ENCODE results near the gene TSN. TPM values are rescaled to one million over a fixed set of nuclear protein-coding genes. Genes with fewer than 3 reads are reported as not detected.

Gene TSN
- total RNA-seq (10 to 100 TPM; 45.3 to 58.1 (median 48.4) TPM), total RNA-seq (59.1 to 181 (median 88.6) reads per million in 29 experiments)
- total RNA-seq (2013): 48.7 TPM

DNA sequence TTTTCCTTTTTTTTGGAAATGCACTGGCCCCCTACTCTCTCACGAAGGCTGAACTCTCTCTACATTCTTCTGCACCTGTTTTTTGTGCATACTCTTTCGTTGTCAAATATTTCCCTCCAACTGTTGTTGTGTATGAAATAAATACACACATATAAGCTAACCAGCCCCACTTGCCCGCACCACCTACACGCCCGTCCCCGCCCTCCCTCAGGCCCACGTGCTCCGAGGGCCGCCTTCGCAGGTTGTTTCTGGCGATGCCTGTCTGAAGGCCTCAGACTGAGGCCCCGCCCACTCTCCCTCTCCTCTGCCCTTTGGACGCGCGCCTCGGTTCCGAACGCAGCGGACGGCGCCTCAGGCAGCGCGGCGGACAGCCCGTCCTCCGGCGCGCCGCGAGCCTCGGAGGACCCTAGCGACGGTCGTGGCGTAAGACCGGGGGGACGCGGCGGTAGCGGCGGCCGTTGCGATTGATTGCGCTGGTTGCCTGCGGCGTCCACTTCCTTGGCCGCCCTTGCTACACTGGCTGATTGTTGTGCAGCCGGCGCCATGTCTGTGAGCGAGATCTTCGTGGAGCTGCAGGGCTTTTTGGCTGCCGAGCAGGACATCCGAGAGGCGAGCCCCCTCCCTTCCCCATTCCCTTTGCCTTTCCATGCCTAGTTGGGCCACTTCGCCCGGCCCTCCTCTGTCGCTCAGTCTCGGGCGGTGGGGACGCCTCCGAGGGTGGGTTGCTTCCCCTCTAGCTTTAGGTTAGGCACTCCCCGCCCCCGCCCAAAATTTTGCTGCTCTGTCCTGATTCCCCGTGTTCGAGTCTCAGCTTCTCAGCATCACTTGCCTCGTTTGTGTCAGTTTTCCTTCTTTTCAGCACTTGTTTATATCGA, at the start of gene TSN:
TSS of gene TSN (plus strand) at position 415 of the 875 bp plus-strand sequence. CDS start at position 544, 129 bp downstream.
- ChIA-PET CTCF (interaction anchor here (0.6 to 1.2 kb wide), 5 partner anchors 13 to 353 kb away, joined by 3 to 8 read pairs (median 4); partner anchors contain the start of gene RNU4ATAC (in 1 of the 2)), POLR2A (interaction anchor here in 1 of 2 donors (1.6 kb wide), 1 partner anchor 225 kb away, joined by 6 read pairs; the partner anchor contains the start of gene RNU4ATAC)
- peaks cover 0 to 22% of the 10 kb centered on the region in 2 donors for H3K36me3 ChIP-seq (ENCODE audit: control insufficient read depth in 2 of 2, extremely low read depth in 1 of 2, insufficient read depth in 1 of 2, low read length in 1 of 2)
- no peaks in the 10 kb centered on the region for H3K9me3 ChIP-seq
- no peaks in the 10 kb centered on the region for H3K27me3 ChIP-seq (replicated peaks in 1 of 2; ENCODE audit: control insufficient read depth in 2 of 2, extremely low read depth in 1 of 2, insufficient read depth in 2 of 2, low read length in 1 of 2)
- Mint-ChIP-seq H3K27ac (peak within 1 kb of the TSS; percentile 93 to 94), H3K4me1 (peaks cover 32 to 35% (median 33%) of the 10 kb centered on the region in 3 donors), H3K27me3 (no peaks in the 10 kb centered on the region), H3K4me3 (peak within 1 kb of the TSS; percentile 96 to 98 (median 98)), H3K9me3 (no peaks in the 10 kb centered on the region), H3K36me3 (peaks cover 13% of the 10 kb centered on the region)
- DNase-seq: peak; percentile 93 to 99 (median 97)
- peak within 1 kb of the TSS; percentile 96 to 97 for H3K4me3 ChIP-seq (ENCODE audit: control insufficient read depth in 1 of 2, extremely low read depth in 1 of 2, low read length in 1 of 2)
- H3K27ac ChIP-seq (ENCODE audit: low read length): peak within 1 kb of the TSS; percentile 72
- peak; percentile 99 to 100 (median 100) for ATAC-seq (replicated peaks in 1 of 4)
- H3K4me1 ChIP-seq (ENCODE audit: control insufficient read depth in 1 of 2, extremely low read depth in 1 of 2, insufficient read depth in 2 of 2, low read length in 2 of 2): peaks cover 9 to 18% of the 10 kb centered on the region in 2 experiments
- WGBS (ENCODE audit: insufficient coverage): under 1% methylated on average over 62 of the region's 67 CpGs

DNA sequence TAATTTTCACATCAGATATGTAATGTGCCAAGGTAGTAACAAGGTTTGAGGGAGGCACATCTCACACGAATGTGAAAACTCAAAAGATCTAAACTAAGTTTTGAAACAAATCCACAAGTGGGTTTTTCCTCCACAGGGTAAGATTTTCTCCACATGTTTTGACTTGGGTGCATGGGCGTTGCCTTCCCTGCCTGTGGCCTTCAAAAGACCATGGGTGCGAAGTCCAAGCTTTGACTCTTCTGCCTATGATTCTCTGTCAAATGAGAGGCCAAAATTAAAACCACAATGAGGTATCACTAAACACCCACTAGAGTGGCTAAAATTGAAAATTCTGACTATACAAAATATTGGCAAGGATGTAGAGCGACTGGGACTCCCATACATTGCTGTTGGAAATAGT, 49.5 kb upstream of the TSN start:
- DNase-seq (no peak), ATAC-seq (replicated peaks in 1 of 4) (no peak)
- Mint-ChIP-seq H3K36me3 (no peaks in the 10 kb centered on the region), H3K27me3 (no peaks in the 10 kb centered on the region), H3K27ac (no peak overlapping the region), H3K4me3 (no peak overlapping the region), H3K9me3 (no peaks in the 10 kb centered on the region), H3K4me1 (peaks cover 3 to 14% (median 10%) of the 10 kb centered on the region in 3 donors)
- Histone ChIP-seq H3K36me3 (ENCODE audit: control insufficient read depth in 2 of 2, extremely low read depth in 1 of 2, insufficient read depth in 1 of 2, low read length in 1 of 2) (no peaks in the 10 kb centered on the region), H3K27ac (ENCODE audit: low read length) (no peak overlapping the region), H3K9me3 (no peaks in the 10 kb centered on the region), H3K4me1 (ENCODE audit: control insufficient read depth in 1 of 2, extremely low read depth in 1 of 2, insufficient read depth in 2 of 2, low read length in 2 of 2) (peaks cover 0 to 3% of the 10 kb centered on the region in 2 experiments), H3K27me3 (replicated peaks in 1 of 2; ENCODE audit: control insufficient read depth in 2 of 2, extremely low read depth in 1 of 2, insufficient read depth in 2 of 2, low read length in 1 of 2) (no peaks in the 10 kb centered on the region), H3K4me3 (ENCODE audit: control insufficient read depth in 1 of 2, extremely low read depth in 1 of 2, low read length in 1 of 2) (no peak overlapping the region)
- POLR2A ChIA-PET: interaction anchor here in 1 of 2 donors (0.6 kb wide), 1 partner anchor 114 kb away, joined by 4 read pairs; no protein-coding TSS in a partner anchor
- 83% methylated on average over 2 of the region's 4 CpGs for WGBS (ENCODE audit: insufficient coverage)
- CTCF ChIA-PET: interaction anchor here in 1 of 2 donors (0.6 kb wide), 1 partner anchor 126 kb away, joined by 3 read pairs; no protein-coding TSS in a partner anchor

DNA sequence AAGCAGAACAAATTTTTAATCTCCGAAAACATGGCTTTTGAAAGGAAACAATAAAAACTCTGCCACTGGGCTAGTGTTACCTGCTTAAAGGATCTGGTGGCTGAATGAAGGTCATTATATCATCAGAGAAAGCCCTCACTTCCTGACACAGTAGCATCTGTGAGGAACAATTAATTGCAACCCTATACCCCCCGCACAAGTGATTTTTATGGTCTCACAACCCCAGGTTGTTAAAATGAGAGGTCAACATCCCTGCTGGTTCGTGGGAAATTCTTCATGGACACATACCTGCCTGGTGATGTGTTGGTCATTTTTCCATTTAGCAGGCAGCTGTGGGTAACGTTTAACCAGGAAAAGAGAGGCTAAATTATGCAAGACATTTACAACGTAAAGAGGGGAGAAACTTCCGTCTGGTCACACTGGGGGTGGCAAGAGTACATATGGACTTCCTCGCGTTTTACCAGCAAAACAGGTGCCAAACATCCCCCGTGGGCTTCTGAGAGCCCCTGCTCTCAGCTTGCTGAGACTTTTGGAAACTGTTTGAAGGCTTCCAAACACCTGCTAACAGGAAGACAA, 48.0 kb upstream of the TSN start:
- no peaks in the 10 kb centered on the region for H3K9me3 Mint-ChIP-seq
- DNase-seq: no peak
- no peaks in the 10 kb centered on the region for H3K27me3 Mint-ChIP-seq
- no peaks in the 10 kb centered on the region for H3K4me1 ChIP-seq (ENCODE audit: control insufficient read depth in 1 of 2, extremely low read depth in 1 of 2, insufficient read depth in 2 of 2, low read length in 2 of 2)
- no peak overlapping the region for H3K27ac Mint-ChIP-seq
- no peaks in the 10 kb centered on the region for H3K9me3 ChIP-seq
- peaks cover 0 to 1% (median under 1%) of the 10 kb centered on the region in 3 donors for H3K4me1 Mint-ChIP-seq
- WGBS (ENCODE audit: insufficient coverage): 69% methylated on average over 6 of the region's 9 CpGs
- ChIA-PET POLR2A (interaction anchor here (0.5 to 0.7 kb wide), 2 partner anchors 11 to 148 kb away, joined by 3 to 4 read pairs; no protein-coding TSS in a partner anchor), CTCF (no interaction called here)
- H3K27me3 ChIP-seq (replicated peaks in 1 of 2; ENCODE audit: control insufficient read depth in 2 of 2, extremely low read depth in 1 of 2, insufficient read depth in 2 of 2, low read length in 1 of 2): no peaks in the 10 kb centered on the region
- H3K4me3 Mint-ChIP-seq: no peak overlapping the region
- no peak overlapping the region for H3K4me3 ChIP-seq (ENCODE audit: control insufficient read depth in 1 of 2, extremely low read depth in 1 of 2, low read length in 1 of 2)
- no peaks in the 10 kb centered on the region for H3K36me3 Mint-ChIP-seq
- no peak overlapping the region for H3K27ac ChIP-seq (ENCODE audit: low read length)
- ATAC-seq (replicated peaks in 1 of 4): no peak
- H3K36me3 ChIP-seq (ENCODE audit: control insufficient read depth in 2 of 2, extremely low read depth in 1 of 2, insufficient read depth in 1 of 2, low read length in 1 of 2): no peaks in the 10 kb centered on the region

DNA sequence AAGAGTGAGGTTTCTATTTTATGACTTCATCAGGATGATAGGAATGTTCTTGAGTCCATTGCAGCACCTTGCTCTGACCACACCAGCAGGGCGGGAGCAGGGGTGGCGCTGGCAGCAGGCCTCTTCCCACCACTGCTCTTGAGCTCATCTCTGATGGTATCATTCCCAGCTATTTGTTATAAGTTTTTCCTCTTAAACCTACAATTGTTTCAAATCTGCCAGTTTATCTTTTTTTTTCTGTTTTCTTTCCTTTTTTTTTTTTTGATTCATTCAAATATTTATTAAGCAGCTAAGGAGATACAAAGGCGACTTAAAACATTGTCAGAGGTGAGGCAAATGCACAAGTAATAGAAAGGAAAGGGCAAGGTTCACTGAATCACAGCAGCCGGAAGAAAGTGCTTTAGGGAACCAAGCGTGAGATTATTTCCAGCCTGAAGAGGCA, 47.5 kb upstream of the TSN start:
- DNase-seq (no peak), ATAC-seq (replicated peaks in 1 of 4) (no peak)
- Histone ChIP-seq H3K4me3 (ENCODE audit: control insufficient read depth in 1 of 2, extremely low read depth in 1 of 2, low read length in 1 of 2) (no peak overlapping the region), H3K27ac (ENCODE audit: low read length) (no peak overlapping the region), H3K9me3 (no peaks in the 10 kb centered on the region), H3K36me3 (ENCODE audit: control insufficient read depth in 2 of 2, extremely low read depth in 1 of 2, insufficient read depth in 1 of 2, low read length in 1 of 2) (no peaks in the 10 kb centered on the region), H3K4me1 (ENCODE audit: control insufficient read depth in 1 of 2, extremely low read depth in 1 of 2, insufficient read depth in 2 of 2, low read length in 2 of 2) (no peaks in the 10 kb centered on the region), H3K27me3 (replicated peaks in 1 of 2; ENCODE audit: control insufficient read depth in 2 of 2, extremely low read depth in 1 of 2, insufficient read depth in 2 of 2, low read length in 1 of 2) (no peaks in the 10 kb centered on the region)
- Mint-ChIP-seq H3K4me1 (no peaks in the 10 kb centered on the region), H3K27me3 (no peaks in the 10 kb centered on the region), H3K27ac (no peak overlapping the region), H3K36me3 (no peaks in the 10 kb centered on the region), H3K4me3 (no peak overlapping the region), H3K9me3 (no peaks in the 10 kb centered on the region)
- WGBS (ENCODE audit: insufficient coverage): 86% methylated on average over 1 of the region's 5 CpGs
- CTCF ChIA-PET: no interaction called here
- POLR2A ChIA-PET: interaction anchor here (0.5 to 0.7 kb wide), 3 partner anchors 10 to 149 kb away, joined by 3 to 6 read pairs (median 4); no protein-coding TSS in a partner anchor

DNA sequence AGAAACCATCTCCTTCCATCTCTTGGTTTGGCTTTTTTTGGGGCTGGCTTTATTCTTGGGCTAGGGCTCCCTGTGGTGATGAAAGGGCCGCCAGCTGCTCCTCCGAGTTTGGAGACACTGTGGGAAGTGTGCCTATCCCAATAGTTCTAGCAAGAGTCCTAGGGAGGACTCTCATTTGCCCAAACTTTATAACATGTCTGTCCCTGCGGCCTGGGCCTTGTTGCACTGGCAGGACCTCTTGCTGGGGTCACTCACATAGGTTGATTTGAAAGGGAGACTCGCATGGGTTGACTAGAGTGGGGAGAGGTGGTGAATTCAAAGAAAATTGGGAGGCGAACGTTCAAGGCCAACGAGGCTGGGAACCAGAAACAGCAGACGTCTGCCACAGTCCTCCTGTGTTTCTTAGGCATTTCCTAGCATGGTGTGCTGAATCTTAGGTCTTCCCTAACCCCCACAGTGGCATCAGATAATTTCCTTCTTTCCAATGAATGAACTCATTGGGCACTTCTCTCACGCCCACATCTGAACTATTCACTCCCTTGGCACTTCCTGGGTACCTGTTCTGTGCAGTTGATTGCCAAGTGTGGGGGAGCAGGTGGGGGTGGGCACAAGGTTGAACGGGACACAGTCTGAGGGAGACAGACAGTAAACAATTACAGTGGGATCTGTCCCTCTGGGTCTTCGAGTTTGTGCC, 45.5 kb upstream of the TSN start:
- ChIA-PET POLR2A (no interaction called here), CTCF (no interaction called here)
- Histone ChIP-seq H3K4me3 (ENCODE audit: control insufficient read depth in 1 of 2, extremely low read depth in 1 of 2, low read length in 1 of 2) (no peak overlapping the region), H3K27me3 (replicated peaks in 1 of 2; ENCODE audit: control insufficient read depth in 2 of 2, extremely low read depth in 1 of 2, insufficient read depth in 2 of 2, low read length in 1 of 2) (no peaks in the 10 kb centered on the region), H3K4me1 (ENCODE audit: control insufficient read depth in 1 of 2, extremely low read depth in 1 of 2, insufficient read depth in 2 of 2, low read length in 2 of 2) (no peaks in the 10 kb centered on the region), H3K27ac (ENCODE audit: low read length) (no peak overlapping the region), H3K36me3 (ENCODE audit: control insufficient read depth in 2 of 2, extremely low read depth in 1 of 2, insufficient read depth in 1 of 2, low read length in 1 of 2) (no peaks in the 10 kb centered on the region), H3K9me3 (no peaks in the 10 kb centered on the region)
- H3K9me3 Mint-ChIP-seq: no peaks in the 10 kb centered on the region
- ATAC-seq (replicated peaks in 1 of 4) (no peak), DNase-seq (no peak)
- no peaks in the 10 kb centered on the region for H3K36me3 Mint-ChIP-seq
- H3K4me3 Mint-ChIP-seq: no peak overlapping the region
- no peaks in the 10 kb centered on the region for H3K4me1 Mint-ChIP-seq
- WGBS (ENCODE audit: insufficient coverage): 85% methylated on average over 6 of the region's 11 CpGs
- no peaks in the 10 kb centered on the region for H3K27me3 Mint-ChIP-seq
- H3K27ac Mint-ChIP-seq: no peak overlapping the region
